GM19395 (cell line): ENCODE data around the gene TDRD10.
"Not testable (repeated sequence)": the region's sequence is repeated elsewhere in the genome, so short reads cannot be mapped to it uniquely, and the experiment has no call there.

ENCODE experiments used
- ATAC-seq: cut with Tn5 transposase; IDR thresholded peaks from one replicate; pipeline ENCODE4 v1.9.1; 2021; ENCODE audit warnings: mild to moderate bottlenecking, moderate library complexity; ENCODE audit not compliant: unreplicated experiment

Gene TDRD10

DNA sequence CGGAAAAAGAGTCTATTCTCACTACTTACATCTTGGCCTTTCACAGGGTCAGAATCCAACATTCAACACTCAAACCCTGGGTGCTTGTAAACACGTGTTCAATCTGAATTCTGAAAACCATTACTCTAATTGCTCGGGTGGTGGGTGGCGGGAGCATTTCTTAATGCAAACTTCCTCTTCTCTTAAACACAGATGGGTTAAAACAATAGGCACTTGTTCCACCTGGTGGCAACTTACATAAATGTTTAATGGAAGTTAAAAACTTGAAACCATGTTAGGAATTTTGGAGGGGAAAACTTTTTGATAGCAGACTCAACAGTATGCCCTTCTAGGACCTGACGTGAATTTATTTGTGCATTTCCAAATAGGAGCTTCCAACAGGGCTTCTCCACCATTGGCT, 23.4 kb upstream of the TDRD10 start:
- ATAC-seq, result no peak

- no peak for ATAC-seq
These were observed 22.1 kb upstream of the TDRD10 start for GRCh38 chr1:154479764-154480421.

GRCh38 chr1:154481053-154481452, 21.0 kb upstream of the TDRD10 start:
- no peak for ATAC-seq

DNA sequence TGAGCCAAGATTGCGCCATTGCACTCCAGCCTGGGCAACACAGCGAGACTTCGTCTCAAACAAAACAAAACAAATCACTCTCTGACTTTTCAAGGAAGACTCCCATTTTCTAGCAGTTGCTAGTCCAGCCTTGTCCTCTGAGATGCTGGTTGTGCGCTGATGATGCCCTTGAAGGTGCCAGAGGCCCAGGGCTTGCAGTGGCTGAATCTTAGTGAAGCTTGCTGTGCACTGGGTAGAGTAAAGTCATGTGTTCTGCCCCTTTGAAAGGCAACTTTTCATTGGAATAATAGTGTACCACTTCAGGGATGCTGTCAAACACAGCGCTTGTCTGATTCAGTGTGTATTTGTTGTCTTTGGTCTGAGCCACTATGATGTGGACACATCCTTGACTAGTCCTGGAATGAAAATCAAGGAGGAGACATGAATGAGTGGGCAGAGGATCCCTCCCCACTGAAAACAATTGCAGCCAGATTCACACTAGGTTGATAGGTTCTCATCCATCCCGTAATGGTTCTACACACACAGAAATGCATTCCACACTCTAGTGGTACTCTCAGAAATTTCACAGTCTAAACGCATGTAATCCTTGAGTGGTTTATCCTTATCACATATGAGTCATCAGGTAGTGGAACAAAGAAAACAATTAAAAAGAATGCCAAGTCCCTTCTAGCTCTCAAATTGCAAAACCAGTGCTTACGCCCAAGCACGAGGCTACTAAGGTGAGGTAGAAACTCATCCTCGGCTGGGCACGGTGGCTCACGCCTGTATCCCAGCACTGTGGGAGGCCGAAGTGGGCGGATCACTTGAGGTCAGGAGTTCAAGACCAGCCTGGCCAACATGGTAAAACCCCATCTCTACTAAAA, 17.8 kb upstream of the TDRD10 start:
- ATAC-seq, result no peak

DNA sequence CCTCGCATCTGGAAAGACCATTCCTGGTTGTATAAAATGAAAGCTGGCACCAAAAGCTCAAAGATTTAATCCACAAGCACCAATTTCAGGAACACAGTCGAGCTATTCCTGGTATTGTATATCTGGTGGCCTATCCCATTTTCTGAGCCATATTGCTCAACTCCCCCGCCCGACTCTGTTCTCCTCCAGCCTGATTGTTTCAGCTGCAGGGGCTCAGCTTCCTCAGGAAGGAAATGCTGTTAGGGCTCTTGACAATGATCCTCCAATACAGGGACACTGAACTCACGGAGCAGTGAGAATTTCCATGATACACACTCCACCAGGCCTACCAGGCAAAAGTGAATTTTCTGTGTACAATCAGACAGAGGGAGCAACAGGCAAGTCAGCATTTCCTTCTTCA, 16.9 kb upstream of the TDRD10 start:
- no peak for ATAC-seq

DNA sequence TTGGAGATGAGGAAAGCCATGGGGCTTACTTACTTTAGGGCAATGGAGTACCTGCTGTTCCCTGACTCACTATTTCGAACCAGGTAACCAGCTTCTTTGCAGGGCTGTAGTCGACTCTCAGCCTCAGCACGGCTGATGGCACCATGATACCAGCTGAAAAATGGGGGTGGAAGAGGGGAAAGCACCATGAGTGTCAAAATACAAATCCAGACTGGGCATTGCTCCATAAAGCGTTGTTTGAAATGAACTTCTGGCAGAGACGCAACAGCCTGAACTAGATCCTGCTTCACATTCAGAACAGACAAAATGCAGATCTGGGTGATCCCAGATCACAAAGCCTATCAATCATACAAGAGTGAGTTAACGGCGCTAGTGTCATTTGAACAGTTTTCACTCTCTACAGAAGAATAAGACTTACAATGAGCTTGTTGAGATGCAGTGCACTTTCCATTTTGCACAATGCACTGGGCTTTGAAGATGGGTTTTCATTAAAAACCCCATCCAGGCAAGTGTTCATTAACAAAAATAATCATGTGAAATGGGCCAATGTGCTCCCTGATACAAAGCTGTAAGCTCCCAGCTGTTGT, 16.0 kb upstream of the TDRD10 start:
- ATAC-seq, result no peak

DNA sequence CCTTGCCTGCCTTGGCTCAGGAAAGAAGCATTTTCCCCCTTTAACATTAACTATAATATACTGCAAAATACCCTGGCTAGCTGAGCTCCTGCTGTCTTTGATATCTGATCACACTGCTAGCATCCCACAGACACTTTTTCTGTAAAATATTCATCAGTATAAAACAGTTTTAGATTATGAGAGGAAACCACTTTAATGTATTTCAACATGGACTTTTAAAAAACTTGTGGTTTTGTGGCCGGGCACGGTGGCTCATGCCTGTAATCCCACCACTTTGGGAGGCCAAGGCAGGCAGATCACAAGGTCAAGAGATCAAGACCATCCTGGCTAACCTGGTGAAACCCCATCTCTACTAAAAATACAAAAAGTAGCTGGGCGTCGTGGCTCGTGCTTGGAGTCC, 15.3 kb upstream of the TDRD10 start:
- ATAC-seq, result not testable (repeated sequence)

DNA sequence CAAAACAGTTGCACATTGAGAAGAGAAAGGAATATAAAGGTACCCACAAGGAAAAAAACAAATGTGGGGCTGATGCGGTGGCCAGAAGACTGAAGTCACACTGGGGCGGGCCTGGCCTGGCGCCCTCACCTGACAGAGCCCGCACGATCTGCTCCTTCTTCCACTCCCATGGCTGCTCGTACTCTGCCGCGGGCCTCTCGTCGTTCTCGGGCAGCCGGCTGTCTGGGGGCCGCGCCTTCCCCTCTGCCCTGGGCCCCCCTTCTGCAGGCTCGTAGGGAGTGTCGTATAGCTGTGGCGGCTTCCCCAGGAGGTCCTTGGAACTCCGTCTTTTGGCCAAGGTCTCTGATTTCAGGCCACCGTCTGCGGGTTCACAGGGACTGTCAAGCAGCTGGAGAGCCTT, 13.1 kb upstream of the TDRD10 start:
- no peak for ATAC-seq

DNA sequence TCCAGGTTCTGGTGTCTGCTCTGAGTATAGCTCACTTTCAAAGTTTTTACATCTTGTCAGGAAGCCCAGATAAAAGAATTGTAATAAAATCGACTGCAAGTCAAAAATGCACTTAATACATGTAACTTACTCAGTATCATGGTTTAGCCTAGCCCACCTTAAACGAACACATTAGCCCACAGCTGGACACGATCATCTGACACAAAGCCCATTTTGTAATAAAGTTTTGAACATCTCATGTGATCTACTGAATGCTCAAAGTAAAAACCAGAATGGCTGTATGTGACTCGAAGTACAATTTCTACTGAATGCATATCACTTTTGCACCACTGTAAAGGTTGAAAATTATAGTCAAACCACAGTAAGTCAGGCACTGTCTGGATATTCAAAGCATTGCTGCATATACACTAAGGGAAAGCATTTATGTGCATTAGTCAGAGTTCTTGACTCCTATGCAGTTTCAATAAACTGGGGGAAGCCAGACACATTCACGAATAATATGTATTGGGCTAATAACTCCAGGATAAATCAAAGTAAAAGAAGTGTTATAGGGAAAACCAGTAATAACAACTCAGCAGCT, 12.2 kb upstream of the TDRD10 start:
- ATAC-seq, result no peak

DNA sequence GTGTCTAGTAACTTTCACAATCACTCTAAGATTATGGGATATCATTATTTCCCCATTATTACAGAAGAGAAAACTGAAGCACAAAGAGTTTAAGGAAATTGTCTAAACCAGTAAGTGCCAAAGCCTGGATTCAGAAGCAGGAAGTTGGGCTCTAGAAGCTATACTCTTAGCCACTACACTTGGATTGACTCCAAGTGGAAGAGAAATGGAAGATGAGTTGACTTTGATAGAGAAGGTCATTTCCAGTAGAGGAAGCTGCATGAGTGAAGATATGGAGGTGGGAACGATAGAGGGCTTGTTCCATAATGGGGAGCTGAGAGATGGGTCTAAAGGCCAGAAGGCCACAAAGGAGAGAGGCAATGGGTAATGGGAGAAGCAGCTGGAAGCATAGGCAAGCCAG, 11.7 kb upstream of the TDRD10 start:
- ATAC-seq, result no peak

- no peak for ATAC-seq
These were observed 9.9 kb upstream of the TDRD10 start for GRCh38 chr1:154492115-154492514.

- ATAC-seq, result no peak
These were observed 8.7 kb upstream of the TDRD10 start for GRCh38 chr1:154493276-154493675.

DNA sequence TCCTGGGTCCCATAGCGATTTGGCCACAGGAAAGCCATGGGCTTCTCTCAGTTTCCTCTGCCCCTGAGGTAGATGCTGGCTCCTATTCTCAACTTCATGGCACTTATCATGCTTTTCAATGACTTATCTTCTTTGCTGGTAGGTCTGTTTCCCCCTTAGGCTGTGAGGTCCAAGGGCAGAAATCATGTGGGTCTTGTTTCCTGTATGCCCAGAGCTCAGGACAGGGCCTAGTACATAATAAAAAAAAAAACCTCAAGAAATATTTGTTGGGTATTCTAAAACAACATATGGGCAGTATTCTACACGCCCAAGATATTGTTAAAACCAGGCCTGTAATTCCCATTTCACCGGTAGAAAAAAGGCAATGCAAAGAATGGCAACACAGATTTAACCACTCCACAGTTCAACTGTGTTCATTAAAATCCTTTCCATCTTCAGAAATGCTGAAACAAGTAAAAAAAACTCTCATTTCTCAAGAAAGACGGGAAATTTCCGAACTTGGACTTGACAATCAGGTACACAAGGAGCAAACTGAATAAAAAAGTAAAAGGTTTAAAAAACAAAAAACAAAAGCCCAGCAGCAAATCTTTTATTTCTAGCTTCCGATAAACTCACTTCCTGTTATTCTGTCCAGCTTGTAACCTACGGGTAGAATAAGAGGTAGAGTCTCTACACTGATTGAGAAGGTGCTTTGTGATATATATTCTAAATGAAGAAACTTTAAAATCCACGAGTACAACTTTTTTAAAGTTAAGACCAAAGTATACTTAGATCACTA, 6.3 kb upstream of the TDRD10 start:
- ATAC-seq, result no peak

- ATAC-seq, result no peak
These were observed 5.6 kb upstream of the TDRD10 start for GRCh38 chr1:154496383-154496782.

DNA sequence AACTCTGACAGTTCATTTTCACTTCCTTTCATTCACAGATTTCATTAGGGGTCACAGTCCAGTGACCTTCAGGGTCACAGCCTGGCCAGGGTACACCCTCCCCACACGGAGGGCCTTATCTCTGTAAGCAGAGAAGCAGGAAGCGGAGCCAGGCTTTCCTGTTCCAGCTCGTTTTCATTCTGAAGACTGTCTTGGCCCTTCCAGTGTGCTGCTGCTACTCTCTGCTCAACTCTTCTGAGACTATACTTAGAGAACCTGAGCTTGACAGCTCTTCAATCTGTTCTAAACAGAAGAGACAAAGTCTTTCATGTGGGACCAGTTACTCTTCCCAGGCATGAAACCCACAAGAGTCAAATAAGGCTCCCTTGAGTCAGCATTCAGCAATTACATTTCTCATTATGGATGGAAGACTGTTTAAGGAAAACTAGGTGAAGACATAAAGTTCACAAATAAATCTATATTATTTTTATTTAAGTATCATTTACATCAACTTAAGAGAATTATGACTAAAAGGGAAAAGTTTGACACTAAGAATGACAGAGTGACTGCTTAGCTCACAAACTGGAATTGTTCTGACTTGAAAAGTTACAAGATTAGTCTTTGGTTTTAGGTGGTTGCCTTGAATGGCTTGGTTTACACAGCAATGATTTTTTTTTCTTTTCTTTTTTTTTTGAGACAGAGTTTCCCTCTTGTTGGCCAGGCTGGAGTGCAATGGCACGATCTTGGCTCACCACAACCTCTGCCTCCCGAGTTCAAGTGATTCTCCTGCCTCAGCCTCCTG, 4.8 kb upstream of the TDRD10 start:
- ATAC-seq, result no peak

- no peak for ATAC-seq
These were observed 2.6 kb upstream of the TDRD10 start for GRCh38 chr1:154499446-154499845.

- ATAC-seq, result no peak
These were observed 1.5 kb upstream of the TDRD10 start for GRCh38 chr1:154500533-154500932.

DNA sequence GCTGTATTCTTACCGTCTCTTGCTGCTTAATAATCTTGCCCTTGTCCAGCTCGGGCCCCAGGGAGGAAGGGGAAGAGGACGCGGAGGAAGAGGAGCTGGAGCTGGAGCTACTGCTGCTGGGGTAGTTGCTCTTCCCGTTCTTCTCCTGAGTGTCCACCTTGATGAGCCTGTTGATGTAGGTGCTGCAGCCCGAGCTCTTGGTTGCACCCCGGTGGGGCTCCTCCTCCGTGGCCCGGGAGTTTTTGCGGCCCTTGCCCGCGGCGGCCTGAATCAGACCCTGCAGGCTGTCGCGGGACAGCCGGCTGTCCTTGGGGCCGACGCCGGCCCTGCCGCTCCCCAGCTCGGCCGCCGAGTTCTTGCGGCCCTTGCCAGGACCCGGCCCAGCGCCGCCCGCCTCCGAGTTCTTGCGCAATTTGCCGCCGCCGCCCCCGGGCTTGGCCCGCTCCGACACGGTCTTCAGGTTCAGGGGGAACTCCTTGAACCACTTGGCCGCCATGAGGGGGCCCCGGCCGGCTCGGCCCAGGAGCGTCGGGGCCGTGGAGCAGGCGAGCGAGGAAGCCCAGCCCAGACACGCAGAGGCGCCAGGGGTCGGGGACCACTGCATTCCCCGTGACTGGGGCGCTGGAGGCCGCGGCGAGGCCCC, 475 bp upstream of the TDRD10 start:
- no peak for ATAC-seq

DNA sequence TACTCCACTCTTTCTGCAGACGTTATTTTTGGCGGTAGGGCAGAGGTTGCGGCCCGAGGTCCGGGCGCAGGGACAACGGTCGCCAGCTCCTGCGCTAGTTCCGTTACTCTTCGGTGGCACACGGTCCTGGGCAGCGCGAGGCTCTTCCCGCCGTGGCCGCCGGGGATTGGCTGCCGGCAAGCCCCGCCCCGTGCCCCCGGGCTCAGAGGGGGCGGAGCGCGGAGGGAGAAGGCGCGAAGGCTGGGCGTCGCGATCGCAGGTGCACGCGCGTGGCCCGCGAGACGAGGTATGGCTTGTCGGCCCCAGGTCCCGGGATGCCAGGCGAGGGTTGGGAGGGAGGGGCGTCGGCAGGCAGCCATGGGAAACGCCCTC, 711 bp downstream of the TDRD10 start:
- no peak for ATAC-seq

DNA sequence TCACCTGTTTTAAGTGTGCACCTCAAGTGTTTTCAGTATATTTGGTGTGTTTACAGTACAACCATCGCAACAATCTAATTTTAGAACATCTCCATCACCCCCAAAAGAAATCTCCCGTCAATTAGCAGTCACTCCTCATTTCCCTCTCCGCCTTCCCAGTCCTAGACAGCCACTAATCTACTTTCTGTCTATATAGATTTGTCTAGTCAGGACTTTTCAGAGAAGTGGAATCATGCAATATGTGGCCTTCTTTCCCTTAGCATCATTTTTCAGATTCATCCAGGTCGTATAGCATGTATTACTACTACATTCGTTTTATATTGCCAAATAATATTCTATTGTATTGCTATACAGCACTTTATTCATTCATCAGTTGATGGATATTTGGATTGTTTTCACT, 1.9 kb downstream of the TDRD10 start:
- no peak for ATAC-seq
